ENCODE data around the gene SLX4.
"Not testable (repeated sequence)": the region's sequence is repeated elsewhere in the genome, so short reads cannot be mapped to it uniquely, and the experiment has no call there.

Gene SLX4, protein sequence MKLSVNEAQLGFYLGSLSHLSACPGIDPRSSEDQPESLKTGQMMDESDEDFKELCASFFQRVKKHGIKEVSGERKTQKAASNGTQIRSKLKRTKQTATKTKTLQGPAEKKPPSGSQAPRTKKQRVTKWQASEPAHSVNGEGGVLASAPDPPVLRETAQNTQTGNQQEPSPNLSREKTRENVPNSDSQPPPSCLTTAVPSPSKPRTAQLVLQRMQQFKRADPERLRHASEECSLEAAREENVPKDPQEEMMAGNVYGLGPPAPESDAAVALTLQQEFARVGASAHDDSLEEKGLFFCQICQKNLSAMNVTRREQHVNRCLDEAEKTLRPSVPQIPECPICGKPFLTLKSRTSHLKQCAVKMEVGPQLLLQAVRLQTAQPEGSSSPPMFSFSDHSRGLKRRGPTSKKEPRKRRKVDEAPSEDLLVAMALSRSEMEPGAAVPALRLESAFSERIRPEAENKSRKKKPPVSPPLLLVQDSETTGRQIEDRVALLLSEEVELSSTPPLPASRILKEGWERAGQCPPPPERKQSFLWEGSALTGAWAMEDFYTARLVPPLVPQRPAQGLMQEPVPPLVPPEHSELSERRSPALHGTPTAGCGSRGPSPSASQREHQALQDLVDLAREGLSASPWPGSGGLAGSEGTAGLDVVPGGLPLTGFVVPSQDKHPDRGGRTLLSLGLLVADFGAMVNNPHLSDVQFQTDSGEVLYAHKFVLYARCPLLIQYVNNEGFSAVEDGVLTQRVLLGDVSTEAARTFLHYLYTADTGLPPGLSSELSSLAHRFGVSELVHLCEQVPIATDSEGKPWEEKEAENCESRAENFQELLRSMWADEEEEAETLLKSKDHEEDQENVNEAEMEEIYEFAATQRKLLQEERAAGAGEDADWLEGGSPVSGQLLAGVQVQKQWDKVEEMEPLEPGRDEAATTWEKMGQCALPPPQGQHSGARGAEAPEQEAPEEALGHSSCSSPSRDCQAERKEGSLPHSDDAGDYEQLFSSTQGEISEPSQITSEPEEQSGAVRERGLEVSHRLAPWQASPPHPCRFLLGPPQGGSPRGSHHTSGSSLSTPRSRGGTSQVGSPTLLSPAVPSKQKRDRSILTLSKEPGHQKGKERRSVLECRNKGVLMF (N-terminal part only)

GRCh38 chr16:3611146-3611975, at the start of gene SLX4:
SLX4 (minus strand) TSS chr16:3611606; CDS start chr16:3608964, 2,642 bp downstream.
- peak in 55 of 56 donors; percentile 17 to 89 (median 69) for DNase-seq

- DNase-seq, result no peak
Measured at GRCh38 chr16:3659251-3659650, 47.8 kb upstream of the SLX4 start.

- DNase-seq, result no peak
Measured at GRCh38 chr16:3656491-3657468, 45.4 kb upstream of the SLX4 start.

GRCh38 chr16:3656160-3656490, 44.7 kb upstream of the SLX4 start:
- DNase-seq, result not testable (repeated sequence)

- no peak for DNase-seq
Measured at GRCh38 chr16:3655396-3656159, 44.2 kb upstream of the SLX4 start.

GRCh38 chr16:3655030-3655395, 43.6 kb upstream of the SLX4 start:
- DNase-seq, result peak in 1 of 56 donors; percentile 7

- DNase-seq, result peak in 15 of 56 donors; percentile 4 to 42 (median 16)
Measured at GRCh38 chr16:3654249-3654991, 43.0 kb upstream of the SLX4 start, which contains the start of gene DNASE1. DNASE1 (plus strand) TSS chr16:3654691; CDS start chr16:3655374, 683 bp downstream.

GRCh38 chr16:3652373-3653195, 41.2 kb upstream of the SLX4 start:
- DNase-seq, result no peak

- no peak for DNase-seq
Measured at GRCh38 chr16:3651461-3652372, 40.3 kb upstream of the SLX4 start.

- DNase-seq, result no peak
Measured at GRCh38 chr16:3650631-3651265, 39.3 kb upstream of the SLX4 start.

DNA sequence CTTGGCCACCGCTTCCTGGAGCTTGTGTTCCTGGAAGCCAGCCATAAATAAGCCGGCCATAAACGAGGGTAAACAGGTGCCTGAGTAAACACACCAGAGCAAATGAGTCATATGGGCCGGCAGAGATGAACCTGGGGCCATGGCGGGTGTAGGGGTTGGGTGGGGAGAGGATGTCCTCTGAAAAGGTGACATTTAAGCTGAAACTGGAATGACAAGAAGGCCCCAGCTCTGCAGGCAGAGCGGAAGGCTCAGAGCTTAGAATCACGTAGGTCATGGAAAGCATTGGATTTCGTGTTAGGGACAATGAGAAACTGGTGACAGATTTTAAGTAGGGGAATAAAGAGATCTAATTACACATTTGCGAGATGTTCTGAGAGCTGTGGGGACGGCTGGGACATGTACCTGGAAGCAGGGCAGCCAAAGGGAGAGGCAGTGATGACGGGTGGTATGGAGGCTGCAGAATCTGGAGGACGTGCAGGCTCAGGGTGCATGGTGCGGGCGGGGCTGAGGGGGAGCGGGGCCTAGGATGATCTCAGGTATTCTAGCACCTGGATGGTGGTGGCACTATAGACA, 35.0 kb upstream of the SLX4 start:
- no peak for DNase-seq

GRCh38 chr16:3645504-3646347, 34.3 kb upstream of the SLX4 start:
- no peak for DNase-seq

DNA sequence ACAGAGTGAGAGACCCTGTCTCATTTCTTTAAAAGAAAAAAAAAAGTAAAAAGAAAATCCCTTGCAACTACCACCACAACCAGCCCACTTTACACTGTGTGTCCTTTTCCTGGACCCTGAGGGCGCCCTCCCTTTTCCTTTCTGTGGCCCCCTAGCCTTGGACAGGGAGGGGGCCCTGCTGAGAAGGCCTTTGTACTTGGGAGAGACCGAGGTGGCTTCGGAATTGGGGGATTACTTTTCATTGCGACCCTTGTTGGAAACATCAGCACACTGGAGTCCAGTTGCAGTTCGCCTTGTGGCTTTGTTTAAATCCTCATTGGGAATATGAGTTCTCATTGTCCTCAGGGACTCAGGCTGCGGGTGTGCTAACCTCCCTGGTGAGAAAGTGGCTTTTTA, 33.7 kb upstream of the SLX4 start:
- DNase-seq, result no peak

- no peak for DNase-seq
Measured at GRCh38 chr16:3643095-3643730, 31.8 kb upstream of the SLX4 start.
